GM18511 (cell line): Measurements from ENCODE around the gene DGKG.

ENCODE experiments used
- ATAC-seq: cut with Tn5 transposase; IDR thresholded peaks from one replicate; pipeline ENCODE4 v1.9.1; 2021; ENCODE audit warnings: mild to moderate bottlenecking, moderate library complexity; ENCODE audit not compliant: unreplicated experiment

The DGKG gene

DNA sequence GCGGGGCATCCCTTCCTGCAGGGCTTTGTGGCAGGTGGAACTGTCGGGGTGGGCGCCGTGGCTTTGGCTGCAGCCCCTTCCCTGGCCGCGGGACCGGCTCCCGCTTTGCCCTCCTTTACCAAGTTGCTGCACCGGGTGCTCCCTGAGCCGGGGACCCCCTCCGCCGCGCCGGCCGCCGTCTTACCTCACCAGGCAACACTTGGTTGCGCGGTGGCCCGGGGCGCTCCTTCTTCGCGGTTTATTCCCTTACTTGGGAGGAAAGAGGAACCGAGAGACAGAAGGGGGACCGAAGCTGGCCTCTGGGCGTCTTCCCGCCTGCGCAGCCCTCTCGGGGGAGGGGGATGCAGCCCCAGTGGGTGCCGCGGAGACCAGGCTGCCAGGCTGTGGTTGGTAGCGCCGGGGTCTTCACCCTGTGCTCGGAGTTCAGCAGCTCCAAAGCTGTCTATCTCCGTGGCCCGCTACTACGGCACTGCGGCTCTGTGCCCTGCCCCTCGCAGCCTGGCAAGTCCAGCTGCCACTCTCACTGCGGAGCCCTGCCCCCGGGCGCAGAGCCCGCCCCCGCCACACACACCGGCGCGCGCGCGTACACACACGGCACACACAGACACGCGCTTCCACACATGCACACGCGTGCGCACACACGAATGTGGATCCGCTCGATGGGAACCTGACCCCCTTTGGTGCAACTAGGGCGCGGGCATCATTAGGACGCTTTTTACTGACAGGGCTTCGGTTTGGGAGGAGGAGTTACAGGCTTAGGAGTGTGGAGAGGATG, at the start of gene DGKG:
TSS of gene DGKG (minus strand) at position 473 of the 775 bp plus-strand sequence. CDS start 41,775 bp downstream, outside the sequence.
- peak; percentile 85 for ATAC-seq

DNA sequence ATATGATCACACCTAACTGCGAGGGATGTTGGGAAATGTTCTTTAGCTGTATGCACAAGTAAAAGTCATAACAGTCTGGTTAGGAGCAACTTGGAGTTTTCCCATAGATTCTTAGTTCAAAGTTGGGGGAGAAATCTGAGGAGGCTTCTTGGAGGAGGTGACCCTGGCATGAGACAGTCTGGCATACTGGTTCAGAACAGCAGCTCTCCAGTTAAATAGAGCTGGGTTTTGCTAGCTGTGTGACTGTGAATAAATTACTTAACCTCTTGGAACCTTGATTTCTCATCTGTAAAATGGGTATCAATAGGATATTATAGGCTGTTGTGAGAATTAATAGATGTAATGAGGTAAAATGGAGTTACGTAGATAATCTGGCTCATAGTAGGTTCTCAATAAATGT, 49.1 kb upstream of the DGKG start:
- ATAC-seq, result no peak

DNA sequence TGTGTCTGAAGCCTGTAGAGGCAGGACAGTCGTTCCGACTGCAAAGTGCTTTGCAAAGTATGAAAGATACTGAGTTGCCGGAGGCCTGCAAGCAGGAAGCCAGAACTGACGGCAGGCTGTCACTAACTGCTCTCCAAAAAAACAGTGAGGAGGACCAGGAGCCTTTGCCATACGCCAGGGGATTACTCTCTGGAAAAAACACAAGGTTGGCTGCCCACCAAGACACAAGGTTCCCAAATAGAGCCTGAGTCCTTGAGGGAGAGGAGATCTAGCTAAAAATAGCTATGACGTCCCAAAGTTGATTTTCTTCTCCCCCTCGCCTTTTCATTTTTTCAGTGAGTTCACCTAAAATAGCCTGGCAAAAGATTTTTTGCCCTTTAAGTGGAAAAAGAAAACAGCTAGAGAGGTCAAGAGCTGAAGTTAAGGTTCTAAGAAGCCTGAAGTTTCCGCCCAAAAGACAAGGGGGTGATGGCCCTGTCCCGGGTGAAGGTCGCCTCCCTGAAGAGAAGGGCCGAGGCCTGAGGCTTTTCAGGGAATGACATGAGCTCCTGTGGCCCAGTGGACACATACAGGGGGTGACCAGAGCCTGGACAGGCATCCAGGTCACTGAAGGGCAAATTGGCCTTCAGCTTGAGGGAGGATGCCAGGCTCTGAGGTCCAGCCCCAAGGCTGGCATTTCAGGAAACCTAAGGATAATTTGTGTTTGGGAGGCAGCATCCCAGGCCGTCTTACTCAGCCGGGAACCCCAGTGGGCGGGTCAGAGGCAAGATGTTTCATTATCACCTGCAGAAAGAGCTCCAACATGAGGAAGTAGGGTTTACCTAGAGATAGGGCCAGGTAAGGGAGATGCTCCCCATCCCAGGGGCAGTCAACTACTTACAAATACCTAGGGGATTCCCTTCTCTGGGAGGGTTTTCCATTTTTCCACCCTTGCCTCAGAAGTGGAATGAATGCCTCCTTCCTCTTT, 44.9 kb upstream of the DGKG start:
- ATAC-seq, result no peak

DNA sequence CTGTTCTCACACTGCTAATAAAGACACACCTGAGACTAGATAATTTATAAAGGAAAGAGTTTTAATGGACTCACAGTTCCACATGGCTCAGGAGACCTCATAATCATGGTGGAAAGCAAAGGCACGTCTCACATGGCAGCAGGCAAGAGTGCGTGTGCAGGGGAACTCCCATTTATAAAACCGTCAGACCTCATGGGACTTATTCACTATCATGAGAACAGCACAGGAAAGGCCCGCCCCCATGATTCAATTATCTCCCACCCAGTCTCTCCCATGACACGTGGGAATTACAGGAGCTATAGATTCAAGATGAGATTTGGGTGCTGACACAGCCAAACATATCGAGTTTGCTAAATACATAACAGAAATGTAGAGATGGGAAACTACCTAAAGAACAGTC, 39.5 kb upstream of the DGKG start:
- no peak for ATAC-seq

GRCh38 chr3:186400662-186401061, 38.6 kb upstream of the DGKG start:
- no peak for ATAC-seq

- no peak for ATAC-seq
Measured at GRCh38 chr3:186400026-186400425, 38.0 kb upstream of the DGKG start.

- ATAC-seq, result no peak
Measured at GRCh38 chr3:186394566-186395217, 32.7 kb upstream of the DGKG start.

- peak; percentile 58 for ATAC-seq
Measured at GRCh38 chr3:186386883-186387560, 25.0 kb upstream of the DGKG start.

GRCh38 chr3:186385856-186386602, 24.0 kb upstream of the DGKG start:
- ATAC-seq, result no peak

DNA sequence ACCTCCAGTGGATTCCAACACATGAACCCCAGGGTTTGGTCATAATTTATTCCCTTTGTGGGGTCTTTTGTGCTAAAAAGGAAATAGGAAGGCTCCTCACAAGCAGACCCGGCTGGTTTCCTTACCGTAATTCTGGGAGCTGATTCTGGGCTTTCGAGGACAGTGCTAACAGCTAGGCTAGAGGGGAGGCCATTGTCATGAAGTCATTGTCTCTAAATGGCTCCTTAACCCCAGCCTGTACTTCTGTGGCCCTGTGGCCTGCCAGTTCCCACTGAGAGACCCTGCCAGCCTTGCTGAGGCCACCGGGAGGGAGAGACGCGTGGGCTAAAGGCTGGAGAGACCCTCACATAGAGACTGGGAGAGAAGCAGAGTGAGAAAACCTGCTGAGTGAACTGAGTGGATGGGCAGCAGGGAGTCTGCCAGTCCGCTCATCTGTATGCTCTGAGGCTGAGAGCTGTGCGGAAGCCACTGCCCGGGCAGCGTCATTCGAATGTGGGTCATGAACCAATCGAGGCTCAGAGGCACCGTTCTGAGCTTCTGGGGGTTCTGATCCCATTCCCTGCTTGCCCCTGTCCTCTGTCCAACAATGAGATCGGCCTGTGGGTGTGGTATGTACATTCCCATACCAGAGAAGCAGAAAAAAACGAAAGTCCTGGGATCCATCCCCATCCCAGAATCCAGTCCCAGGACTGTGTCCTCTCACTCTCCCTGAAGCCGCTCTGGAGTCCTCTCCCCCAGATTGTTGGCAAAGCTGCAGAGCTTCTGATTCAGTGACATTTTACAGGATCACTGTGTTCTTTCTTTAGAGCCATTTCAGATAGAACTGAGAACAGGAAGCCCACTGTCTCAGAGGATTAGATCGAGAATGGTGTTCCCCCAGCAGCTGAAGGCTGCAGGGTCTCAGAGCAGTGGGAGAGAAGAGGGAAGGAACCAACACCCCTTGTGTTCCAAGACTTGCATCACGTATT, 21.3 kb upstream of the DGKG start:
- no peak for ATAC-seq

DNA sequence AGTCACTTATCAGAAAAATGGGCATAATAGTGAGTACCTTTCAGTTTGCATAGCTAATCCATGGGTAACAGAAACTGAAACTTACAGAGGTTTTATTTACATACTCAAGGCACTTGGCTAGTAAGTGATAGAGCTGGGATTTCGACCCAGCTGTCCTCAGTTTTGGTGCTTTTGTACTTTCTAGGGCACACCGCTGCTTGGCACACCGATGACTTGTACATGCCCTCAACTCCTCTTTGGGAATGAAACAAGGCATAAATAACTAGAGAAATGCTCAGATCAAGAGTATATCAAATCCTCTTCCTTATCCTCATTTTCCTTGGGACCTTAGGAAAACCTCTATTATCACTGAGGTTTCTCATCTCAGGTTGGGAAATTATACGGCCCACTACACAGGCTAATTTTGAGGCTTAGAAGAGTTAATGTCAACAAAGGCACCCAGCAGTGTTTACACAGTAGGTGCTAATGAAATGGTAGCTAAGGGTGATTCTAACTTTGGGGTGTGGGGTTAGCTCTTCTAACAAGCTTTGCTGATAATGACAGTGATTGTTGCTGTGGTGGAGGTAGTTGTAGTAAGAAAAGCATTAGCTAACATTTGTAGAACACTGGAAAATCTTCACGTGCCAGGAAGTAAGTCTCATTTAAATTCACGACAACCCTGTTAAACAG, 20.3 kb upstream of the DGKG start:
- peak; percentile 66 for ATAC-seq

DNA sequence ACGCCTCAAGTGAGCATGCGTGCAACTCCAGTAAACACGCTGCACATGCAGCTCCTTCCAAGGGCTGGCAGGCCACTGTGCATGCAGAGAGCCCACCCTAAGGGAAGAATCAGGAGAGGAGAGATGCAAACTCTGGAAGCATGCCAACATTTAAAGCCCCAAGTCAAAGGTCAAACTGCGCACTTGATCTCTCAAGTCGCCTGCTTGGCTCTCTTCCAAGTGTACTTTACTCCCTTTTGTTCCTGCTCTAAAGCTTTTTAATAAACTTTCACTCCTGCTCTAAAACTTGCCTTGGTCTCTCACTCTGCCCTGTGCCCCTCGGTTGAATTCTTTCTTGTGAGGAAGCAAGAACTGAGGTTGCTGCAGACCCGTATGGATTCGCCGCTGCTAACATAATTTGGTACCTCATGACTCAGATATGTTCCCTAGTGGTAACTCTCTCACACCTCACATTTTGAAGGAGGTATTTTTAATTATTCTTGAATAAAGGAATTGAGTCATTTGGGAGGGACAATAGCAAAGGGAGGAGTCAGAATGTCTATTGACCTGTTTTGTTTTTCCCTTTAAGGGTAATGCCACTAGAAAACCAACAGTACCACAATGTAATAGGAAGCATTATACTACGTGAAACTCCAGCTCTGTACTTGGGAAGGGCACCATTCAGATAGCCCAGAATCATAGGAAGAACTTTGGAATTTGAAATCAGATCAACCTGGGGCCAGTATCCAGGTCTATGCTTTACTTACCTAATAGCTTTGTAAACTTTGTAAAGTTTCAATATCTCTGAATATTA, 19.6 kb upstream of the DGKG start:
- no peak for ATAC-seq

GRCh38 chr3:186380622-186381380, 18.8 kb upstream of the DGKG start:
- ATAC-seq, result no peak

GRCh38 chr3:186375443-186375842, 13.4 kb upstream of the DGKG start:
- no peak for ATAC-seq

DNA sequence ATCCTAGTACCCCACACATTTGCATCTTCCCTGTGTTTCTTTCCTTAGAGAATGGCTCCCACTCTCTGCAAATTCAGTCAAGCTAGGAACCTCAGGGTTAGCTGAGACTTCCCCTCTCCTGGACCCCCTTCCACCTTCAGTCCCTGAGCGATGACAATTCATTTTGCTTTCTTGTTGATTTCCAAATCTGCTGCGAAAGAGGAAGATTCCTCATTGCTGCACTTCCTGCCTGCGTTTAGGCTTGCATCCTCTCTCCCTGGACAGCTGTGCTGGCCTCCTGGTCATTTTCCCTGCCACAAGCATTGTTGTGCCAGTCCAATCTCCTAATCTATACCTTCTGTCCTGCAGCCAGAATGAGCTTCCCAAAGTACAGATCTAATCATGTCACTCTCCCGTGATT, 12.3 kb upstream of the DGKG start:
- ATAC-seq, result no peak

- ATAC-seq, result no peak
Measured at GRCh38 chr3:186369217-186369616, 7.2 kb upstream of the DGKG start.

- ATAC-seq, result no peak
Measured at GRCh38 chr3:186368717-186369116, 6.7 kb upstream of the DGKG start.
